HEK293 (cell line): Measurements from ENCODE around the gene FERMT3.

Source experiments
- BCL11B ChIP-seq: fragments of 450-650 bp; formaldehyde crosslinking; IDR thresholded peaks from 2 replicates; pipeline ENCODE4 v1.5.1; 2016; ENCODE audit warnings: low read depth, missing biosample characterization, missing genetic modification characterization
- GLIS2 ChIP-seq: fragments of 450-650 bp; formaldehyde crosslinking; IDR thresholded peaks from 2 replicates; pipeline ENCODE4 v1.5.1; 2016; ENCODE audit warnings: missing biosample characterization, missing genetic modification characterization
- KLF10 ChIP-seq: fragments of 450-650 bp; IDR thresholded peaks from 2 replicates; pipeline ENCODE4 v1.5.1; 2018; ENCODE audit warnings: missing biosample characterization, mild to moderate bottlenecking, missing genetic modification characterization
- KLF16 ChIP-seq: fragments of 450-650 bp; formaldehyde crosslinking; IDR thresholded peaks from 2 replicates; pipeline ENCODE4 v1.5.1; 2017; ENCODE audit warnings: missing biosample characterization, missing genetic modification characterization
- OSR2 ChIP-seq: fragments of 450-650 bp; formaldehyde crosslinking; IDR thresholded peaks from 2 replicates; pipeline ENCODE4 v1.5.1; 2016; ENCODE audit warnings: missing biosample characterization, missing genetic modification characterization
- REST ChIP-seq: fragments of 450-650 bp; formaldehyde crosslinking; IDR thresholded peaks from 2 replicates; pipeline ENCODE4 v1.5.1; 2016; ENCODE audit warnings: missing biosample characterization, missing genetic modification characterization
- SP2 ChIP-seq: fragments of 450-650 bp; formaldehyde crosslinking; IDR thresholded peaks from 2 replicates; pipeline ENCODE4 v1.5.1; 2016; ENCODE audit warnings: missing biosample characterization, missing genetic modification characterization
- WT1 ChIP-seq: fragments of 450-650 bp; formaldehyde crosslinking; IDR thresholded peaks from 2 replicates; pipeline ENCODE4 v1.5.1; 2016; ENCODE audit warnings: missing biosample characterization, missing genetic modification characterization
- YY1 ChIP-seq: fragments of 450-650 bp; formaldehyde crosslinking; IDR thresholded peaks from 2 replicates; pipeline ENCODE4 v1.5.1; 2018; ENCODE audit warnings: missing biosample characterization, missing genetic modification characterization
- ZBTB17 ChIP-seq: fragments of 450-650 bp; formaldehyde crosslinking; IDR thresholded peaks from 2 replicates; pipeline ENCODE4 v1.5.1; 2016; ENCODE audit warnings: missing biosample characterization, missing genetic modification characterization
- ZBTB20 ChIP-seq: fragments of 450-650 bp; formaldehyde crosslinking; IDR thresholded peaks from 2 replicates; pipeline ENCODE4 v1.5.1; 2016; ENCODE audit warnings: missing biosample characterization, missing genetic modification characterization
- ZBTB48 ChIP-seq: fragments of 450-650 bp; formaldehyde crosslinking; IDR thresholded peaks from 2 replicates; pipeline ENCODE4 v1.5.1; 2016; ENCODE audit warnings: missing biosample characterization, missing genetic modification characterization
- ZFHX2 ChIP-seq: fragments of 450-650 bp; formaldehyde crosslinking; conservative IDR thresholded peaks from 2 replicates; pipeline ENCODE4 v1.5.1; 2016; ENCODE audit warnings: missing biosample characterization, missing genetic modification characterization
- ZFP41 ChIP-seq: fragments of 450-650 bp; formaldehyde crosslinking; IDR thresholded peaks from 2 replicates; pipeline ENCODE4 v1.5.1; 2016; ENCODE audit warnings: missing biosample characterization, missing genetic modification characterization, borderline replicate concordance
- ZIC2 ChIP-seq: fragments of 450-650 bp; formaldehyde crosslinking; IDR thresholded peaks from 2 replicates; pipeline ENCODE4 v1.5.1; 2016; ENCODE audit warnings: missing biosample characterization, missing genetic modification characterization
- ZNF335 ChIP-seq: fragments of 450-650 bp; formaldehyde crosslinking; conservative IDR thresholded peaks from 2 replicates; pipeline ENCODE4 v1.5.1; 2016; ENCODE audit warnings: missing biosample characterization, missing genetic modification characterization
- ZNF341 ChIP-seq: fragments of 450-650 bp; formaldehyde crosslinking; IDR thresholded peaks from 2 replicates; pipeline ENCODE4; 2016; ENCODE audit warnings: low read depth, missing biosample characterization, missing genetic modification characterization
- ZNF366 ChIP-seq: fragments of 450-650 bp; formaldehyde crosslinking; conservative IDR thresholded peaks from 2 replicates; pipeline ENCODE4 v1.5.1; 2016; ENCODE audit warnings: missing biosample characterization, missing genetic modification characterization
- ZNF514 ChIP-seq: fragments of 450-650 bp; formaldehyde crosslinking; IDR thresholded peaks from 2 replicates; pipeline ENCODE4 v1.5.1; 2016; ENCODE audit warnings: missing biosample characterization, missing genetic modification characterization
- ZNF560 ChIP-seq: fragments of 450-650 bp; formaldehyde crosslinking; IDR thresholded peaks from 2 replicates; pipeline ENCODE4 v1.5.1; 2017; ENCODE audit warnings: missing biosample characterization, missing genetic modification characterization, borderline replicate concordance
- ZNF629 ChIP-seq: fragments of 450-650 bp; formaldehyde crosslinking; IDR thresholded peaks from 2 replicates; pipeline ENCODE4 v1.5.1; 2017; ENCODE audit warnings: missing biosample characterization, missing genetic modification characterization
- ZNF704 ChIP-seq: fragments of 450-650 bp; formaldehyde crosslinking; IDR thresholded peaks from 2 replicates; pipeline ENCODE4 v1.5.1; 2016; ENCODE audit warnings: missing biosample characterization, missing genetic modification characterization
- ZNF76 ChIP-seq: fragments of 450-650 bp; formaldehyde crosslinking; IDR thresholded peaks from 2 replicates; pipeline ENCODE4; 2016; ENCODE audit warnings: low read depth, missing biosample characterization, missing genetic modification characterization, borderline replicate concordance
- ZNF843 ChIP-seq: fragments of 450-650 bp; formaldehyde crosslinking; IDR thresholded peaks from 2 replicates; pipeline ENCODE4 v1.5.1; 2016; ENCODE audit warnings: missing biosample characterization, missing genetic modification characterization
- ZSCAN23 ChIP-seq: fragments of 450-650 bp; formaldehyde crosslinking; IDR thresholded peaks from 2 replicates; pipeline ENCODE4 v1.5.1; 2016; ENCODE audit warnings: missing biosample characterization, missing genetic modification characterization
- TF ChIP-seq, protein P1 (sequence below): fragments of 450-650 bp; formaldehyde crosslinking; IDR thresholded peaks from 2 replicates; pipeline ENCODE4 v1.5.1; 2016; ENCODE audit warnings: missing biosample characterization, missing genetic modification characterization
- TF ChIP-seq, protein P2 (sequence below): fragments of 450-650 bp; formaldehyde crosslinking; IDR thresholded peaks from 2 replicates; pipeline ENCODE4 v1.5.1; 2016; ENCODE audit warnings: missing biosample characterization, missing genetic modification characterization
- TF ChIP-seq, protein P3 (sequence below): fragments of 450-650 bp; formaldehyde crosslinking; IDR thresholded peaks from 2 replicates; pipeline ENCODE4 v1.5.1; 2016; ENCODE audit warnings: missing biosample characterization, missing genetic modification characterization

FERMT3 gene

GRCh38 chr11:64246871-64247728, 40.6 kb downstream of the FERMT3 start, which contains the start of gene PPP1R14B (continued):
- TF ChIP-seq ZFHX2 (peak; percentile 56; the same call in 1 of the 2 replicates), ZNF629 (0 out of 2 replicates have a peak, but pooled peaks have one; percentile 28), ZNF76 (tag by site-specific recombination) (peak; percentile 86), REST (tag by site-specific recombination) (peak; percentile 51; the same call in 1 of the 2 replicates), ZNF514 (tag by site-specific recombination) (no peak), ZIC2 (tag by site-specific recombination) (peak; percentile 6; the same call in 1 of the 2 replicates), ZNF704 (tag by site-specific recombination) (no peak), OSR2 (no peak), ZBTB17 (tag by site-specific recombination) (peak; percentile 40; the same call in 1 of the 2 replicates), ZSCAN23 (tag by site-specific recombination) (no peak), KLF16 (tag by site-specific recombination) (0 out of 2 replicates have a peak, but pooled peaks have one; percentile 14), BCL11B (tag by site-specific recombination) (peak; percentile 13; the same call in 1 of the 2 replicates), ZNF560 (tag by site-specific recombination) (no peak), ZBTB48 (peak; percentile 93), ZNF335 (tag by site-specific recombination) (peak; percentile 91), ZFP41 (tag by site-specific recombination) (no peak), SP2 (peak; percentile 47), YY1 (peak; percentile 83), ZNF843 (tag by site-specific recombination) (no peak), ZNF366 (no peak), ZBTB20 (peak; percentile 77), WT1 (tag by site-specific recombination) (peak; percentile 44; the same call in 1 of the 2 replicates), KLF10 (tag by site-specific recombination) (peak; percentile 82), ZNF341 (tag by site-specific recombination) (no peak), GLIS2 (tag by site-specific recombination) (peak; percentile 87)
- TF ChIP-seq, protein P1, sequence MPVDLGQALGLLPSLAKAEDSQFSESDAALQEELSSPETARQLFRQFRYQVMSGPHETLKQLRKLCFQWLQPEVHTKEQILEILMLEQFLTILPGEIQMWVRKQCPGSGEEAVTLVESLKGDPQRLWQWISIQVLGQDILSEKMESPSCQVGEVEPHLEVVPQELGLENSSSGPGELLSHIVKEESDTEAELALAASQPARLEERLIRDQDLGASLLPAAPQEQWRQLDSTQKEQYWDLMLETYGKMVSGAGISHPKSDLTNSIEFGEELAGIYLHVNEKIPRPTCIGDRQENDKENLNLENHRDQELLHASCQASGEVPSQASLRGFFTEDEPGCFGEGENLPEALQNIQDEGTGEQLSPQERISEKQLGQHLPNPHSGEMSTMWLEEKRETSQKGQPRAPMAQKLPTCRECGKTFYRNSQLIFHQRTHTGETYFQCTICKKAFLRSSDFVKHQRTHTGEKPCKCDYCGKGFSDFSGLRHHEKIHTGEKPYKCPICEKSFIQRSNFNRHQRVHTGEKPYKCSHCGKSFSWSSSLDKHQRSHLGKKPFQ (tag by site-specific recombination): no peak
- TF ChIP-seq, protein P2, sequence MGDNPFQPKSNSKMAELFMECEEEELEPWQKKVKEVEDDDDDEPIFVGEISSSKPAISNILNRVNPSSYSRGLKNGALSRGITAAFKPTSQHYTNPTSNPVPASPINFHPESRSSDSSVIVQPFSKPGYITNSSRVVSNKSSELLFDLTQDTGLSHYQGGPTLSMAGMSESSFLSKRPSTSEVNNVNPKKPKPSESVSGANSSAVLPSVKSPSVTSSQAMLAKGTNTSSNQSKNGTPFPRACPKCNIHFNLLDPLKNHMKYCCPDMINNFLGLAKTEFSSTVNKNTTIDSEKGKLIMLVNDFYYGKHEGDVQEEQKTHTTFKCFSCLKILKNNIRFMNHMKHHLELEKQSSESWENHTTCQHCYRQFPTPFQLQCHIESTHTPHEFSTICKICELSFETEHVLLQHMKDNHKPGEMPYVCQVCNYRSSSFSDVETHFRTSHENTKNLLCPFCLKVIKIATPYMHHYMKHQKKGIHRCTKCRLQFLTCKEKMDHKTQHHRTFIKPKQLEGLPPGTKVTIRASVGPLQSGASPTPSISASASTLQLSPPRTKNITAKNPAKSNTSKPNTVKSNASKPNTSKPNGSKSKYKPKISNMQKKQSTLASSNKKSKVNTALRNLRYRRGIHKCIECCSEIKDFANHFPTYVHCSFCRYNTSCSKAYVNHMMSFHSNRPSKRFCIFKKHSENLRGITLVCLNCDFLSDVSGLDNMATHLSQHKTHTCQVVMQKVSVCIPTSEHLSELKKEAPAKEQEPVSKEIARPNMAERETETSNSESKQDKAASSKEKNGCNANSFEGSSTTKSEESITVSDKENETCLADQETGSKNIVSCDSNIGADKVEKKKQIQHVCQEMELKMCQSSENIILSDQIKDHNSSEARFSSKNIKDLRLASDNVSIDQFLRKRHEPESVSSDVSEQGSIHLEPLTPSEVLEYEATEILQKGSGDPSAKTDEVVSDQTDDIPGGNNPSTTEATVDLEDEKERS (tag by site-specific recombination): no peak
- TF ChIP-seq, protein P3, sequence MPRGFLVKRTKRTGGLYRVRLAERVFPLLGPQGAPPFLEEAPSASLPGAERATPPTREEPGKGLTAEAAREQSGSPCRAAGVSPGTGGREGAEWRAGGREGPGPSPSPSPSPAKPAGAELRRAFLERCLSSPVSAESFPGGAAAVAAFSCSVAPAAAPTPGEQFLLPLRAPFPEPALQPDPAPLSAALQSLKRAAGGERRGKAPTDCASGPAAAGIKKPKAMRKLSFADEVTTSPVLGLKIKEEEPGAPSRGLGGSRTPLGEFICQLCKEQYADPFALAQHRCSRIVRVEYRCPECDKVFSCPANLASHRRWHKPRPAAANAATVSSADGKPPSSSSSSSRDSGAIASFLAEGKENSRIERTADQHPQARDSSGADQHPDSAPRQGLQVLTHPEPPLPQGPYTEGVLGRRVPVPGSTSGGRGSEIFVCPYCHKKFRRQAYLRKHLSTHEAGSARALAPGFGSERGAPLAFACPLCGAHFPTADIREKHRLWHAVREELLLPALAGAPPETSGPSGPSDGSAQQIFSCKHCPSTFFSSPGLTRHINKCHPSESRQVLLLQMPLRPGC: no peak
